ENCODE data around the gene LDHAL6B. TPM values are rescaled to one million over a fixed set of nuclear protein-coding genes. Genes with fewer than 3 reads are reported as not detected.

LDHAL6B gene
- total and polyA plus RNA-seq, 2 of the 8 experiments (the other 6 are each of a cell fraction or from before 2014, with no cell fraction given) = not detected

- 88% methylated on average over 5 of the region's 5 CpGs; no CpG with 5 or more reads in 1 of the 2 experiments for WGBS, 2 experiments (ENCODE audit: extremely low coverage in 1 of 2, insufficient coverage in 1 of 2, insufficient read length in 1 of 2, insufficient replicate concordance in 2 of 2, low coverage in 1 of 2, low lambda C conversion rate in 2 of 2, missing lambda C conversion rate in 1 of 2)
- Histone ChIP-seq H3K18ac (ENCODE audit: extremely low read depth, low read length) (no peak overlapping the region), H2BK12ac (ENCODE audit: low read depth, low read length) (no peak overlapping the region), H3K4me3 (ENCODE audit: extremely low read depth in 1 of 4, insufficient read depth in 2 of 4, low read depth in 3 of 4, low read length in 4 of 4) (no peak overlapping the region), H2BK15ac (ENCODE audit: low read length) (no peak overlapping the region), H3K9me3 (ENCODE audit: insufficient read depth in 2 of 2, low read depth in 1 of 2, low read length in 1 of 2) (peaks cover 3 to 4% of the 10 kb centered on the region in 2 experiments; a peak in 1 of 4 replicates), H3K4me2 (ENCODE audit: insufficient read depth in 1 of 2, low read depth in 2 of 2, low read length in 2 of 2) (no peak overlapping the region), H3K23ac (ENCODE audit: insufficient read length) (no peak overlapping the region), H3K4ac (replicated peaks; ENCODE audit: insufficient read length, low read depth, low read length) (no peak overlapping the region), H2BK5ac (ENCODE audit: low read depth, low read length) (no peak overlapping the region), H3K9ac (replicated peaks in 1 of 4; ENCODE audit: extremely low read depth in 1 of 4, low read depth in 3 of 4, low read length in 3 of 4) (no peak overlapping the region), H4K8ac (ENCODE audit: extremely low read depth, insufficient read depth, low read length) (no peak overlapping the region), H2AFZ (ENCODE audit: low read length) (no peak overlapping the region), H4K5ac (ENCODE audit: insufficient read length, low read depth, low read length) (no peak overlapping the region), H3K79me1 (ENCODE audit: low read depth, low read length) (no peaks in the 10 kb centered on the region), H3K14ac (ENCODE audit: insufficient read length) (no peak overlapping the region), H2AK5ac (ENCODE audit: low read depth, low read length) (no peak overlapping the region), H3K56ac (replicated peaks; ENCODE audit: insufficient read length, low read depth, low read length) (no peak overlapping the region), H3K23me2 (ENCODE audit: low read depth, low read length) (no peaks in the 10 kb centered on the region), H3K27me3 (replicated peaks in 1 of 4; ENCODE audit: control insufficient read depth in 3 of 4, extremely low read depth in 1 of 4, insufficient read depth in 3 of 4, low read length in 3 of 4) (no peaks in the 10 kb centered on the region), H3K27ac (ENCODE audit: low read depth, low read length) (no peak overlapping the region), H2BK20ac (ENCODE audit: low read length) (no peak overlapping the region), H3K4me1 (replicated peaks in 1 of 4; ENCODE audit: control insufficient read depth in 3 of 4, insufficient read depth in 4 of 4, low read length in 3 of 4) (no peaks in the 10 kb centered on the region), H4K20me1 (replicated peaks in 1 of 2; ENCODE audit: control insufficient read depth in 1 of 2, insufficient read depth in 2 of 2, low read length in 2 of 2) (no peaks in the 10 kb centered on the region), H3K79me2 (ENCODE audit: control insufficient read depth in 1 of 2, insufficient read depth in 2 of 2, low read length in 2 of 2) (no peaks in the 10 kb centered on the region), H4K91ac (replicated peaks; ENCODE audit: insufficient read length, low read length) (no peak overlapping the region), H3K36me3 (ENCODE audit: control insufficient read depth in 2 of 4, insufficient read depth in 4 of 4, low read length in 3 of 4) (peaks cover 2 to 31% (median 17%) of the 10 kb centered on the region in 4 experiments; a peak in 7 of 8 replicates), H2BK120ac (replicated peaks; ENCODE audit: low read depth, low read length) (no peak overlapping the region)
- TF ChIP-seq CBX8 (IDR thresholded peaks at IDR 0.05; ENCODE audit: borderline replicate concordance, low read depth, low read length) = no peak
- DNase-seq (ENCODE audit: low read depth in 1 of 2, low spot score in 2 of 2) = no peak
- ChIA-PET CTCF (ENCODE audit: partially characterized antibody) (interaction anchor here (1.2 kb wide), 1 partner anchor 22 kb away, joined by 4 read pairs; no protein-coding TSS in a partner anchor), POLR2A (ENCODE audit: partially characterized antibody) (no interaction called here)
- FAIRE-seq = no peak
Measured at GRCh38 chr15:59180945-59181600, 25.6 kb upstream of the LDHAL6B start.

Data from H1 (cell line).